Stimulated activated CD8-positive, alpha-beta memory T cell treated with anti-CD3 and anti-CD28 coated beads, Interleukin-15, amount 100 ng/mL, for 24 hours (primary cell): ENCODE measurements around the gene TAOK3.
"Not testable (repeated sequence)": the region's sequence is repeated elsewhere in the genome, so short reads cannot be mapped to it uniquely, and the experiment has no call there.

Experiments
- DNase-seq: peaks from one replicate; pipeline ENCODE4 v3.0.0-alpha.2; 2020; ENCODE audit warnings: low read depth

Gene TAOK3

DNA sequence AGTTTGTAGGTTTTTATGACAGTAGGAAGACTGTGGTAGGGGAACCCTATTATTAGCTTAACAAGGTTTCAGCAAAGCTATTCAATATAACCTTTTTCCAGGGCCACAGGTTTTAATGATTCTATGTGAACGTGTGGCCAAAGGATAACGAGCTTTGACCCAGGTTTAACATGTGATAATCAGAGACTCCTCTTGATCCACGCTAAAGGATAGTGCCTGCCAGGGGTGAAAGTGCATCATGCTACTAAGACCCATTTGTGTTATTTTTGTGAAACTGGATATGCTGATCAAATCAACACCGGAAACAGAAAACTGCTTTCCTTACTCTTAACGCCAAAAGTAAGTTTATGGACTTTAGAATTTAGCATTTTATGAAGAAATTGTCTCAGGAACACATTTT is 909 bp upstream of the TAOK3 start:
- no peak for DNase-seq

DNA sequence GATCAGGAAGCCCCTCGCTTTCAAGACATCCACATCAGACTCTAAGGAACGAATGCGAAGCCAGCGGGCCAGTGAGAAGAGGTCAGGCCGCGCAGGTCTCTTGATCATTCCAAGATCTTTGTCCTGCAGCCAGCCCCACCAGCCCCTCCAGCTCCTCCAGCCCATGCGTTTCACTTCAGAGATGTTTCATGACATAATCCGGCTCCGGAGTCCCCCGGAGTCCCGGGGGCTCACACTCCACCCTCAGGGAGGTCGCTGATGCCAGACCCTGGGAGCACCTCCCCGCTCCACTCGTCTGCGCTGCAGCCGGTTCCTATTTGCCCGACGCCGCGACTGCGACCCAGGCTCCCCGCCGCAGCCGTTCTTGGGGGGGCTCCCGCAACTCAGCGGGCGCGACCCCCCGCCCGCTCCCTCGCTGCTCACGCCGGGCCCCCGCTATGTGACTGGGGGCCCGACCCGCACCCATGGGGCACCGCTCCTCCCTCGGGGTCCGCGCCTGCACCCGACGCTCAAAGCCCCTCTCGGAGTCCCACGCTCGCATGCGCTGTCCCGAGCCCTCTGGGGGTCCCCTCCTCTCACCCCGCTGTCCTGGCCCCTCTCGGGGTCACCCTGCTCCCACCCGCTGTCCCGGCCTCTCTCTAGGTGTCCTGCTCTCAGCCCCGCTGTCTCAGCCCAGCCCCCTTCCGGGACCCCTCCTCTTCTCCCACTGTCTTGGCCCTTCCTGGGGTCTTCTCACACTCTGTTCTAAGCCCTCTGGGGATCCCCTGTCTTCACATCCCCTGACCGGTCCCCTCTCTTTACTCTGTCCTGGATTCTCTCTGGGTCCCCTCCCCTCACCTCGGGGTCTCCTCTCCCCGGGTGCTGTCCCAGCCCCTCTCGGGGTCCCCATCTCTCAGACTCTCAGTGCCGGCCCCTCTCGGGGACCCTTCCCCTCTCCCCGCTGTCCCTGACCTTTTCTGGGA is 1.1 kb downstream of the TAOK3 start:
- DNase-seq, result no peak

DNA sequence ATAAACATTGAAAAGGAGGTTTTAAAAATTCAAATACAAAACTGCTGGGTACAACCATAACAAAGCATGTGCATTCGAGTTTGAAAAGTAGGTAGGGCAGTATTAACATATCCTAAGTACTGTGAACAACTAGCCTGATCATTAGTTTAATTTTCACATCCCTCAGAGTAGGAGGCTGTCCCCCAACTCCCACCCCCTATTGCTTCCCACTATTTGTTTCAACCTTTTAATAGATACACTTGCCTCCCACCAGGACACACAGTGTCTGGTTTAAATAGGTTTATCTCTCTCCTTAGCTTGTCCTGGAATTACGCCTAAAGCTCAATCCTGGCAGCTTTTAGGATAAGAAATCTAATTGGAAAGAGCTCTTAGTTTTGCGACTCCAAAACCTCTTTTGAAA is 2.1 kb downstream of the TAOK3 start:
- DNase-seq, result no peak

DNA sequence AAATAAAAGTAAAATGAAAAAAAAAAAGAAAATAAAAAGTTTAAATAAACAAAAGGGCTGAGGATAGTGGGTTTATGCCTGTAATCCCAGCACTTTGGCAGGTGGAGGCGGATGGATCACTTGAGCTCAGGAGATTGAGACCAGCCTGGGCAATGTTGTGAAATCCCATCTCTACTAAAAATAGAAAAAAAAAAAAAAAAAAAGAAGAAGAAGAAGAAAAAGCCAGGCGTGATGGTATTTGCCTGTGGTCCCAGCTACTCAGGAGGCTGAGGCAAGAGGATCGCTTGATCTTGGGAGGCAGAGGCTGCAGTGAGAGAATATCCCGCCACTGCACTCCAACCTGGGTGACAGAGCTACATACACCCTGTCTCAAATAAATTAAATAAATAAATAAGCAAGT is 3.9 kb downstream of the TAOK3 start:
- DNase-seq, result no peak

DNA sequence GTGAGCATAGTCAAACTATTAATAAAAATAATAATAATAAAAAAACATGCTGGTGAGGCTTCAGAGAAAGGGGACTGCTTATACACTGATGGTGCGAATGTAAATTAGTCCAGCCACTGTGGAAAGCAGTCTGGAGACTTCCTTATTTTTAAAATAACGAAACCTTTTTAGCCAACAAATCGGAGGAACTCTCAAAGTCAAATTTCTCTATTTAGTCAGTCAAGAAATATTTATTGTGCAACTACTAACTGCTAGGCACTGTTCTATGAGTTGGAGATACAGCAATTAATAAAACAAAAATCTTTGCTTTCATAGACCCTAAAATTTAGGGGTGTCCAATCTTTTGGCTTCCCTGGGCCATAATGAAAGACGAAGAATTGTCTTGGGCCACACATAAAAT is 10.8 kb downstream of the TAOK3 start:
- DNase-seq, result no peak

DNA sequence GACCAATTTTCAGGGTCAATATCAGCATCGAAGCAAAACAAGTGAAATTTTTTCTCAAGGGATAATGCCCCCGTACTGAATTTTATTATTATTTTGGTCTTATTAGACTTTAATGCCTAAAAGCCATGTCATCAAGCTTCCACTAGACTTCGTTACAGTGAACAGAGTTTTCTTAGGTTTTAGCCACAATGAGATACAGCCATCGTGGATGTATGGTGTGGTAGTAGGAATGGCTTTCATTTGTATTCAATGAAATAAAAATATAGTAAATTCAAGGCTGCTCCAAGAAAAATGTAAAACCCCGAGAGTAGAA is 11.7 kb downstream of the TAOK3 start:
- DNase-seq, result no peak

DNA sequence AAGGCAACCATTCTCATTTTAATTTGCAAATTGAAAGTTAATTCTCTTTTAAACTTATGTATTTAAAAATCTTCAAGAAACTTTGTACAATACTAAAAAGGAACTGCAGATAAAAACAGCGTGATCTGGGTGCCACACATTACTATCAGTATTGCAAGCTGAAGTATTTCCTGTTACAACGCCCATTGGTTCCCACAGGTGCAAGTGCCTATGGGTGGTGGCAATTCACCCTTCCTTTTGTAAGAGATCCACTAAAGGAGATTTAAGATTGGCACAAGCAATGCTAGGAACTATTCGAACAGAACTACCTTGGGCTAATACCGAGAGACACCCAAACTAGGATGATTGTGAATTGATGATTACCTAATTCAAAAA is 13.2 kb downstream of the TAOK3 start:
- no peak for DNase-seq

DNA sequence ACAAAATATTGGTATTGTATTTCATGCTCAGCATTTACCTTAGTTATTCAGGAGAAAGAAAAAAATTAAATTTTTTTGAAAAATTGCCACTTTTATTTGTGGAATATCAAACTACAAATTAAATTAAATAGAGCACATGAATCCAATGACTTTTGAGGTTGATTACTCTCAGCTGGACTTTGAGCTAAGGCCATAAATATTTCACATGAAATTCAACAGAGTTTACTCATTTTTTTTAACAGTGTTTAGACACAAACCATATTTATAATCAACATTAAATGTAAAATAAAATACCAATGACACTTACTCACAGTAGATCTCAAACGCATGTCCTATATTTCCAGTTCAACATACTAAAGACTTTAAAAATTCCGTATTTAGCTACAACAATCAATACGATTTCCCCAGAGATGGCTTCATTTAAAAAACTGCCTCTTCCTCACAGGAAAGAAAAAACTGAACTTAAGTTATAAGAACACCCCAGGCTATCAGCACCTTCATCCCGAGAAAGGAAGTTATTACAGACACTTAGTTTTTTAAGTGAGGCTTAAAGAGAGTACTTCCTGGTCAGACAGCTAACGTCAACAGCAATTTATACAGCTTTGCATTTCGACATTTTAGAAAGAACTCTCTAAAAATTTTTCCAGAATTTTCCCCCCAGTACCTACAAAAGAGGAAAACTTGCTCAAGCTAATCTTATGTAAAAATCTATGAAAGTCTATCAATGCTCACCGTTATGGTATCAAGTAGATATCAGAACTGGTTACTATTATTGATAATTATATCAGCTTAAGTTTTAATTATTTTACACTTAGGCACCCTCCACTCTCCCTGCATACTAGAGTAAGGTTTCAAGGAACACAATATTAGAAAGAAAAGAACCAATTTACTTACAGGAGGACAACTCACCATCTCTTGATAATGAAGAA is 13.8 kb downstream of the TAOK3 start:
- DNase-seq, result no peak

DNA sequence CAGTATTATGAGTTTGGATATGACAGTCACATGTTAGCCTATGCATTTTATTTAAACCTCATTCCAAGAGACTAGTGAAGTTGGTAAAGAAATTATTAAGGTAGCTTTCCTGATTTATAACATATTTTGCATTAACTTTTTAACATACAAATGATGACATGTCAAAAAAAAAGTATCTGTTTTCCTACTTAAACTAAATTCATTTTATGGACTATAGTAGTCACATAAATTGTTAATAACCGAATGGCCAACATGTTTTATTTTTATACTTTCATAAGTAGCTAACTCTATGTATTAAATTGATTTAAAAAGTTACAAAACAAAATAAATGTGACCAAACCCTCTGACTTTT is 14.7 kb downstream of the TAOK3 start:
- no peak for DNase-seq

DNA sequence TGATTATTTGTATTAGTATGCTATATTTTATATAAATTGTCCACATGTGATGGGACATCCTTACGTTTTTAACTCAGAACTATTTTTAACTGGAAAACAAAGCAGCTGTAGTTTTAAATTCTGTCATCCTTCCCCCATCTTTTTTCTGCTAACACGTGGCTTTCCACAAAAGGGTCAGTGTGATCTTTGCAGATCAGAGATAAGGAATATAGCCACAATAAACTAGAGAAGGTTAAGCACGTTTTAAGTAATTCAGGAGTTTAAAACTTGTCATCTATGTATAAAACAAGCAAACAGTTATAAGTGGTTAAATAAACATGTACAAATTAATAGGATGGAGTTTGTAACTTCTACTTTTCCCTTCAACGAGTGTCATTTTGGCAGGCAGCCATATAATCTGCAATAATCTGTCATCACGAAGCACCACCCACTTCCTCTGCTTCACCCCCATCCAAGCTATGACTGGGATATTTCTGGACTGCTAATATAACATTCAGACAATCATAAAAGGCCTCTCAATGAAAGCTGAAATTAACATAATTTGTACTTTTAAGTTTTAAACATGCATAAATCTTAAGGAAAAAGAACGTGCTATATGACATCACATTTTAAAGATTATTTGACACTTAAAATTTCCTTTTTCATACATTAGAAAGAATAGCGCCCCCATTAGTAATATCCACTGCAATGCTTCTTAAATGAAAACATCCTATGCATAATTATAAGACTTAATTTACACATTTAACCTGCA is 15.3 kb downstream of the TAOK3 start:
- no peak for DNase-seq

DNA sequence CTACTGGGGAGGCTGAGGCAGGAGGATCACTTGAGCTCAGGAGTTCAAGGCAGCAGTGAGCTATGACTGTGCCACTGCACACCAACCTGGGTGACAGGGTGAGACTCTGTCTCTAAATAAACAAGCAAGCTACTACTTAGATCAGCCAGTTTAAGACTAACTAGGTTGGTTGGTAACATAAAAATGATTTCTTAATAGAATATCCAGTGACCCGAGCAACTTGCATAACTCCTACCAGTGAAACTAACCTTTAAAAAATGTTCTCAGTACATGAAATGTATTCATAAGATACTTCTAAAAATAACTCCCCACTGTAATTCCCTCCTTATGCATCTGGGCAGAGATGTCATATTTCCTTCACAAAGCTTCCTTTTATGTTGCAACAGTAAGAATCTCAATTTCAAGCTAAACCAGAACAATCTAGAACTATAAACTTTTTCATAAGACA is 15.9 kb downstream of the TAOK3 start:
- no peak for DNase-seq

DNA sequence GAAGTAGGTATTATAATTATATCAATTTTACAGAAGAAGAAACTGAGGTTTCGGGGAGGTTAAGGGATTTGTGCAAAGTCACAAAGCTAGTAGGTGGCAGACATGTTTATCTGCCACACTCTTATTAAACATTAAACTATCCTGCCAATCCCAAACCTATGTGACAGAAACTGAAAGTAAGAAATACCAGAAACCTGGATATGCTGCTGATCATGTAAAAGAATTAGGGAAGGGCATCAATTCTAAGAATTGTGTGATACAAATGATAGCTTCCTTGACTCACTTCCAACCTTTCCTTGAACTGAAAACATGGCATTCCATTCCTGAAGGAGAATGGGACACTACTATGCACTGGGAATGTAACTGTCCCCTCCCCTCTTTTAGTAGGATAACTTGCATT is 16.9 kb downstream of the TAOK3 start:
- DNase-seq, result no peak

DNA sequence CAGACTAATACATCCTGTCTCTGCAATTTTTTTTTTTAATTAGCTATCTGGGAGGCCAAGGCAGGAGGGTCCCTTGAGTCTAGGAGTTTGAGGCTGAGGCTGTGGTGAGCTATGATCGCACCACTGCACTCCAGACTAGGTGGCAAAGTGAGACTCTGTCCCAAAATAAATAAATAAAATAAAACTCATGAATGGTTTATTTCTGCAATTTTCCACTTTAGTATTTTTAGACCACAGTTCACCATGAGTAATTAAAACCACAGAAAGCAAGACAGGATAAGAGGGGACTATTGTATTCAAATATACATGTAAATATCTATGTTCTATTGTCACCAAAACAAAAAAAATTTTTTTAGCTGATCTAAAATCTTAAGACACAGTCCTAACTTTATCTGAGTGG is 17.8 kb downstream of the TAOK3 start:
- no peak for DNase-seq

DNA sequence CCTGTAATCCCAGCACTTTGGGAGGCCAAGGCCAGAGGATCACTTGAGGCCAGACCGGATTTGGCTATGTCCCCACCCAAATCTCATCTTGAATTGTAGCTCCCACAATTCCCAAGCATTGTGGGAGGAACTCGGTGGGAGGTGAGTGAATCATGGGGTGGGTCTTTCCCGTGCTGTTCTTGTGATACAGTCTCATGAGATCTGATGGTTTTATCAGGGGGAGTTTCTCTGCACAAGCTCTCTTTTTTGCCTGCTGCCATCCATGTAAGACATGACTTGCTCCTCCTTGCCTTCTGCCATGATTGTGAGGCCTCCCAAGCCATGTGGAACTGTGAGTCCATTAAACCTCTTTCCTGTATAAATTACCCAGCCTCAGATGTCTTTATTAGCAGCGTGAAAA is 18.2 kb downstream of the TAOK3 start:
- DNase-seq, result not testable (repeated sequence)

DNA sequence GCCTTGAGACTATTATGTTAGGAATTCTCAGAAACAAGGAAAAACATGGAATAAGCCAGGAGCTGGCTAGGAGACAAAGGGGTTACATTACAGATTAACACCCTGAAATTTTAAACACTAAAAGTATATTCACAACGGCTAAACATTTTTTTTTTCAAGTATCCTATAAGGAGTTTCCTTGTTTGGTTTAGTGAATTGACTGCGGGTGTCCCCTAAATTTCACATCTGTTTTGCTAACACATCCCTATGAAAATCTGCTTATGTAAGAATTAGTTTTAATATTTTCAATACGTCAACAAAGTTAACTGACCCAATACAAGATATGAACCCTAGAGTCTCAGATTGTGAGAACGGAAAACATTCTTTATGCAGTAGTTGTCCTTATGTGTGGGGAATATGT is 19.0 kb downstream of the TAOK3 start:
- DNase-seq, result no peak

DNA sequence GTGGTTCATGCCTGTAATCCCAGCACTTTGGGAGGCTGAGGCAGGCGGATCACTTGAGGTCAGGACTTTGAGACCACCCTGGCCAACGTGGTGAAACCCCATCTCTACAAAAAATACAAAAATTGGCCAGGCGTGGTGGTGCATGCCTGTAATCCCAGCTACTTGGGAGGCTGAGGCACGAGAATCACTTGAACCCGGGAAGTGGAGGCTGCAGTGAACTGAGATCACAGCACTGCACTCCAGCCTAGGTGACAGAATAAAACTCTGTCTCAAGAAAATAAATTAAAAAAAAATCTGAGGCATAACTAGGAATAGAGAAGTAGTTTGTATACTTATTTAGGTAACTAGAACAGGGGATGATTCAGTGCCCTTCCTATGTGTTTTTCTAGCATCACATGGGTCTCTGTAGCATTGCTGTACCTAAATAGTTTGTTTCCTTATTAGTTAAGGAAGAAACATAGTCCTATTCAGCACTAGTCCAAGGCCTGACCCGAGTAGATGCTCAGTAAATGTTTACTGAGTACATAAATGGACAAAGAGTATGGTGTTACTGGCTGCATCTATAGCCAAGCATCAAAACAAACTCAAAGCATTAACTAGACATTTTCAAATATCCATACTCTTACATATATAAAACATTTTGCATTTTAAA is 21.7 kb downstream of the TAOK3 start:
- DNase-seq, result no peak

DNA sequence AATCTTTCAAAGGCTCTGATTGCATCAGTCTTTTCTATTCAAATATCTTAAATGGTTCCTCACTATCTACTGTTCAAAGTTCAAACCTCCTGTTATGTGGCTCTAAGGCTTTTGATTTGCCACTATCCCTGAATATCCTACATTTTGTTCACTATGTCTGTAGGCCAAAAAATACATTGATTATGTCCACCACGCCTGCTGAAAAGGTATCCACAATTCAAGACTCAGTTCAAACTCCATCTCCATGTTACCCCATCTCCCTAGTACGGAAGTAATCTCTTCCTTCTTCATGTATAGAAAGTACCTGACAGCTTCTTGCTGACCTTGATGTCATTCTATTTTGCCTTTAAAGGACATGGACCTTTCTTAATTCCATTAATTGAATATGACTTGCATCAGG is 24.8 kb downstream of the TAOK3 start:
- DNase-seq, result no peak

DNA sequence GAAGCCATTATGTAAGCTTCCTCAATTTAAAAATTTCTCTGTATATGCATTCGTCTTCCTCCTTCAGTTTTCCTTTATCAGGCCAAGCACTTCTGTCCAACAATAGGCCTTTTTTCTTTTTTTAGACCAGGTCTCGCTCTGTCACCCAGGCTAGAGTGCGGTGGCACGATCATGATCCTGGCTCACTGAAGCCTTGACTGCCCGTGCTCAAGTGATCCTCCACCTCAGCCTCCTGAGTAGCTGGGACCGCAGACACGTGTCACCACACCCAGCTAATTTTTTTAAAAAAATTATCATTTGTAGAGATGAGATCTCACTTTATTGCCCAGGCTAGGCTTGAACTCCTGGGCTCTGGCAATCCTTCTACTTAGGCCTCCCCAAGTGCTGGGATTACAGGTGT is 25.8 kb downstream of the TAOK3 start:
- DNase-seq, result no peak

DNA sequence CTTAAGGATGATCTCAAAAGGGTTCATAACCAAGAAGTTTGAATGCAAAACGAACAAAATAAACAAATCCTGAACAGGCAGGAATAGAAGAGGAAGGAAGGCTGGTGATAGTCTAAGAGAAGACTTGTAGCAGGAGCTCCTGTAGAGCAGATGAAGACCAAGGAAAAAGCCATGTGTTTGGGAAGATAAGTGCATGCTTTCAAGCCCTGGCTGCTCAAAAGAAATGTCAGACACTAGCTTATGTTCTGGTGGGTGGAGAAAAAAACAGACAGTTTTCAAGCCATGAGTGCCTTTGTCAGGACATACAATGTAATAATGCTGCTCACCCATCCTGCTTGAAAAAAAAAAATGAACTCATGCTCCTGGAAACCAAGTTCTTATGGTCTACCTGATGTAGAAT is 27.4 kb downstream of the TAOK3 start:
- no peak for DNase-seq

DNA sequence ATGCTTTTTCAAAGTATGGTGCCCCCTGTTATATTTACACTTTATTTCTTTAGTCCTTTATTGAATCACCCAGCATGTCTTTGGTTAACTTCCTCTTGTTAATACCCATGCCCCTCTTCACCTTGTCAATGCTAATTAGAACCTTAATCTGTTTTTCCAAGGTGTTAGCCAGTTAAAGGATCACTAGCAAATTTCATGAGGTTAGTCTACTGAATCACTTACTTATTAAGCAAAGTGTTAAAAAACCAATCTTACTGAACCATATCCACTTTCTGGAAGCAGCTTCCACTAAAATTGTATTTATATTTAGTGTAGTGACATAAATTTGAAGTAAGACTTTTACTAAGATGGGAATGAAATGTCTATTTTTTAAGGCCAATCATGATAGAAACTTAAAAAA is 27.9 kb downstream of the TAOK3 start:
- no peak for DNase-seq

DNA sequence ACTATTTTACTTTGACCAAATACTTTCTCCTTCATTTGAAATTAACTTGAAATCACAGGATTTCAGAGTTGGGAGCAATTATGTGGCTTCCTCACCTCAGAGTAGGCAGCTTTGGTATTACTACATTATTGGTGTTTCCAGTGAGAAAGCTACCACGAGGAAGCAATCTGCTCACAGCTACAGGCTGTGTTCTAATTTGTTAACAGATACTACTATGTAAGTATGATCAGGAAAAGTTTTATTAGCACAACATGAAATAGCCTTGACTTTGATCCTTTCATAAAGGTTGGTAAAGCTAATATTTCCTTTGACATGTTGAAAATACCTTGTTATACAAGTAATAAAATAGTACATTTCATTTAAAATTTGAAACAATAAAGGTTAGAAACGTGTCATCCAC is 30.6 kb downstream of the TAOK3 start:
- no peak for DNase-seq

DNA sequence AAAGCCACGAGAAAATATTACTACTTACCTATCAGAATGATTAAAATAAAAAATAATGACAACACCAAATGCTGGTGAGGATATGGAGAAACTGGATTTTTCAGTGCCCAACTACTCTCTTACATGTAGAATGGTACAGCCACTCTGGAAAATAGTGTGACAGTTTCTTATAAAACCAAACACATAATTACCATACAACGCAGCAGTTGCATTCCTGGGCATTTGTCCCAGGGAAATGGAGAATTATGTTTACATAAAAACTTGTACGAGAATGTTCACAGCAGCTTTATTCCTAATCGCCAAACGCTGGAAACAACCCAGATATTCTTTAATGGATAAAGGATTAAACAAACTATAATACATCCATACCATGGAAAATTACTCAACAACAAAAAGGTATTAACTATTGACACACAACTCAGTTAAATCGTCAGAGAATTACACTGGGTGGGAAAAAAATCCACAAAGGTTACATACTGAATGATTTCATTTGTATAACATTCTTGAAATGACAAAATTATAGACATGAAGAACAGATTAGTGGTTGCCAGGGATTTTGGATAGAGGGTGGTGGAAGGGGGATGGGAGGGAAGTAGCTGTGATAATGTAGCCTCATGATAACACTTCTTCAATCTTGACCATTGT is 35.4 kb downstream of the TAOK3 start:
- DNase-seq, result no peak
